Measurements from ENCODE around the gene MS4A10. TPM values are rescaled to one million over a fixed set of nuclear protein-coding genes. Genes with fewer than 3 reads are reported as not detected.

MS4A10 gene
- total and polyA plus RNA-seq, 9 of the 15 experiments (the other 6 are each of a cell fraction or from before 2014, with no cell fraction given): not detected

GRCh38 chr11:60848714-60849151, 63.6 kb downstream of the MS4A10 start (continued):
- TF ChIP-seq NR2C2 (CRISPR knock-in tag; IDR thresholded peaks at IDR 0.05): no peak
- no peak for TF ChIP-seq NR2C2 (tag; IDR thresholded peaks at IDR 0.05)
- TF ChIP-seq TSC22D4 (tag; IDR thresholded peaks at IDR 0.05): no peak
- no peak for TF ChIP-seq NR4A1 (CRISPR knock-in tag; IDR thresholded peaks at IDR 0.05)
- no peak for TF ChIP-seq NR4A1 (tag; IDR thresholded peaks at IDR 0.05)
- 0 out of 2 replicates have a peak, but pooled peaks have one; percentile 24 for TF ChIP-seq CTBP1 (IDR thresholded peaks at IDR 0.05; ENCODE audit: borderline replicate concordance)
- peak; percentile 30; the same call in 1 of the 2 replicates for TF ChIP-seq RBFOX2 (IDR thresholded peaks at IDR 0.05; ENCODE audit: low read depth, low read length)
- peak; percentile 89 for TF ChIP-seq CEBPB (tag; IDR thresholded peaks at IDR 0.05)
- no peak for TF ChIP-seq ZNF511 (CRISPR knock-in tag; IDR thresholded peaks at IDR 0.05)
- TF ChIP-seq CBFA2T3 (IDR thresholded peaks at IDR 0.05): peak; percentile 71
- no peak for TF ChIP-seq IRF9 (tag; IDR thresholded peaks at IDR 0.05)
- TF ChIP-seq NFIC (IDR thresholded peaks at IDR 0.05): peak; percentile 20; the same call in 1 of the 2 replicates
- peak; percentile 46; the same call in 1 of the 2 replicates for TF ChIP-seq DPF2 (IDR thresholded peaks at IDR 0.05)
- no peak for TF ChIP-seq ZNF224 (CRISPR knock-in tag; IDR thresholded peaks at IDR 0.05)
- TF ChIP-seq LARP7 (IDR thresholded peaks at IDR 0.05): no peak
- TF ChIP-seq GATA2 (CRISPR knock-in tag; IDR thresholded peaks at IDR 0.05): peak; percentile 80
- TF ChIP-seq JUND (IDR thresholded peaks at IDR 0.05; ENCODE audit: borderline replicate concordance, low read depth, low read length): no peak; the same call in 1 of the 2 replicates
- peak; percentile 40; the same call in 1 of the 3 replicates for TF ChIP-seq JUND (tag; IDR thresholded peaks at IDR 0.05; ENCODE audit: borderline replicate concordance, low read depth, low read length)
- TF ChIP-seq FOXA1 (IDR thresholded peaks at IDR 0.05; ENCODE audit: borderline replicate concordance): no peak
- TF ChIP-seq ARID4B (CRISPR knock-in tag; IDR thresholded peaks at IDR 0.05): peak; percentile 82
- no peak for TF ChIP-seq SMARCA5 (IDR thresholded peaks at IDR 0.05)
- peak; percentile 42; the same call in 1 of the 2 replicates for TF ChIP-seq BHLHE40 (IDR thresholded peaks at IDR 0.05; ENCODE audit: low read length)
- no peak for TF ChIP-seq SP2 (IDR thresholded peaks at IDR 0.05; ENCODE audit: extremely low read depth, low read depth, low read length, poor library complexity, severe bottlenecking)
- TF ChIP-seq ATF6 (CRISPR knock-in tag; IDR thresholded peaks at IDR 0.05): no peak
- TF ChIP-seq HLTF (IDR thresholded peaks at IDR 0.05): no peak
